PFSK-1 (cell line): ENCODE data around the gene ASPHD2.
A peak's percentile ranks its signal among the peaks of the same experiment; 100 is the strongest.

Experiments used
- FOXP2 ChIP-seq: optimal IDR thresholded peaks from 2 replicates; pipeline ENCODE3; 2011; ENCODE audit warnings: borderline replicate concordance, control low read depth, inconsistent platforms; ENCODE audit not compliant: insufficient read depth; ENCODE audit errors: extremely low read length, extremely low read depth
- POLR2AphosphoS5 ChIP-seq: IDR thresholded peaks from 2 replicates; pipeline ENCODE4 v1.6.1; 2012; ENCODE audit warnings: low read depth, mild to moderate bottlenecking, control low read depth, low read length, moderate library complexity
- SIN3A ChIP-seq: IDR thresholded peaks from 2 replicates; pipeline ENCODE4 v1.6.1; 2012; ENCODE audit warnings: mild to moderate bottlenecking, low read length, moderate library complexity, borderline replicate concordance; ENCODE audit not compliant: insufficient read depth
- TAF1 ChIP-seq: IDR thresholded peaks from 2 replicates; pipeline ENCODE4 v1.6.1; 2012; ENCODE audit warnings: low read length, control low read depth, borderline replicate concordance; ENCODE audit not compliant: insufficient read depth
- TF ChIP-seq, protein P1 (sequence below), 2 experiments: IDR thresholded peaks; 2 replicates each; pipeline versions ENCODE4 v1.6.1 to v1.8.0; 2011 to 2012; ENCODE audit warnings: low read depth in 2 of 2, low read length in 2 of 2, control low read depth in 1 of 2, inconsistent platforms in 1 of 2, mild to moderate bottlenecking in 1 of 2, moderate library complexity in 1 of 2; ENCODE audit not compliant: insufficient read depth in 1 of 2

The ASPHD2 gene

DNA sequence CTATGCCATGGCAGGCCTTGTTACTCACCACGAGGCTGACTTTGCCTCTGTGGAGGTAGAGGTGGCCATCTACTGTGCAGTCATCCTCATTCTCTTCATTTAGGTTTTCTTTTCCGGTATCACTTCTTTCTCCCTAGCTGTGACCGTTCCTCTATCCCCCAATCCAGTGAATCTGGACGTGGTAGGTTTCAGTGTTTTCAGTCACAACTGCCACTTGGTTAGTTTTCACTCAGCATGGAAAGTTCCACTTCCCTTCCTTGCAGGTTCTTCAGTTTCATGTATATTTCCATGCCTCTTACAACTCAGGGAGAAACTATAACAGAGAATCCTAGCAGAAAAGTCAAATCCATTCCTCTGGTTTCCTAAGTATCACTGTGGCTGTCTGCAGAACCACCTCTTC is 52.6 kb downstream of the ASPHD2 start:
- no peak for TF ChIP-seq POLR2AphosphoS5
- TF ChIP-seq, protein P1, sequence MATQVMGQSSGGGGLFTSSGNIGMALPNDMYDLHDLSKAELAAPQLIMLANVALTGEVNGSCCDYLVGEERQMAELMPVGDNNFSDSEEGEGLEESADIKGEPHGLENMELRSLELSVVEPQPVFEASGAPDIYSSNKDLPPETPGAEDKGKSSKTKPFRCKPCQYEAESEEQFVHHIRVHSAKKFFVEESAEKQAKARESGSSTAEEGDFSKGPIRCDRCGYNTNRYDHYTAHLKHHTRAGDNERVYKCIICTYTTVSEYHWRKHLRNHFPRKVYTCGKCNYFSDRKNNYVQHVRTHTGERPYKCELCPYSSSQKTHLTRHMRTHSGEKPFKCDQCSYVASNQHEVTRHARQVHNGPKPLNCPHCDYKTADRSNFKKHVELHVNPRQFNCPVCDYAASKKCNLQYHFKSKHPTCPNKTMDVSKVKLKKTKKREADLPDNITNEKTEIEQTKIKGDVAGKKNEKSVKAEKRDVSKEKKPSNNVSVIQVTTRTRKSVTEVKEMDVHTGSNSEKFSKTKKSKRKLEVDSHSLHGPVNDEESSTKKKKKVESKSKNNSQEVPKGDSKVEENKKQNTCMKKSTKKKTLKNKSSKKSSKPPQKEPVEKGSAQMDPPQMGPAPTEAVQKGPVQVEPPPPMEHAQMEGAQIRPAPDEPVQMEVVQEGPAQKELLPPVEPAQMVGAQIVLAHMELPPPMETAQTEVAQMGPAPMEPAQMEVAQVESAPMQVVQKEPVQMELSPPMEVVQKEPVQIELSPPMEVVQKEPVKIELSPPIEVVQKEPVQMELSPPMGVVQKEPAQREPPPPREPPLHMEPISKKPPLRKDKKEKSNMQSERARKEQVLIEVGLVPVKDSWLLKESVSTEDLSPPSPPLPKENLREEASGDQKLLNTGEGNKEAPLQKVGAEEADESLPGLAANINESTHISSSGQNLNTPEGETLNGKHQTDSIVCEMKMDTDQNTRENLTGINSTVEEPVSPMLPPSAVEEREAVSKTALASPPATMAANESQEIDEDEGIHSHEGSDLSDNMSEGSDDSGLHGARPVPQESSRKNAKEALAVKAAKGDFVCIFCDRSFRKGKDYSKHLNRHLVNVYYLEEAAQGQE (IDR thresholded peaks at IDR 0.05; ENCODE audit: insufficient read depth in 1 of 2, low read depth in 2 of 2, low read length in 2 of 2): no peak
- no peak for TF ChIP-seq TAF1
- no peak for TF ChIP-seq FOXP2
- no peak for TF ChIP-seq SIN3A

DNA sequence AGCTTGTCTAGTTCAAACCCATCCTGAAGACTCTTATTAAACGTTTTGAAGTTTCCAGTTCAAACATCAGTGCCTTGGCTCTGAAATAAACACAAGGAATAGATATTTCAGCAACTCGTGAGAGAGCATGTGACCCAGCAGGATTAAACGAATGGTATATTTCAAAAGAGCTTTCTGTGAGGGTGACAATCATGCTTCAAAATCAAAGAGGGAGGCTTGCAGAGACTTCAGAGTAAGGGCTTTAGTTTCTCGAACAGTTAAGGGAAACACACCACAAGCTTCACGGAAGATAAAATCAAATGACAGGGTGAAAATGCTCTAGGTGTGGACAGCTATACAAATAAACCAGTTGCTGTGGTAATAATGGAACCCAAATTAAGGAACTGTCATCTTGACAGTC is 53.1 kb downstream of the ASPHD2 start:
- TF ChIP-seq POLR2AphosphoS5: no peak
- TF ChIP-seq, protein P1 (IDR thresholded peaks at IDR 0.05; ENCODE audit: insufficient read depth in 1 of 2, low read depth in 2 of 2, low read length in 2 of 2): no peak
- TF ChIP-seq SIN3A: no peak
- no peak for TF ChIP-seq TAF1

DNA sequence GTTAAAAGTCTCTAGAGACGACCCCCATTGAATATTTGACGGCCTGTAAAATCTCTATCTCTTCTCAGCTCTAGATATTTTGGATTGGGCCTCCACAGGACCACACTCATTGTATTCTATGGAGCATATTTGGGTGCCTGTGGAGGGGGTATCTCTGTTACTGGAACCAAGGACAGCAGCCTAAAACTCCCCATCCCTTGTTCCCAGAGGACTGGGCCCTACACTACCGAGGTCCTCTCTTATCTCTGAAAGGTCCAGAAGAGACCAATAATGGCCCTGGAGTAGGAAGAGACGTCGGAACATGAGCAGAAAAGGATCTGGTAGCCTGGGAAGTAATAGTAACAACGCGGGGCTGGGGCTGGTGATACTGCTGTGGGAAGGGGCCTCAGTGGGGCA is 54.0 kb downstream of the ASPHD2 start:
- TF ChIP-seq, protein P1 (IDR thresholded peaks at IDR 0.05; ENCODE audit: insufficient read depth in 1 of 2, low read depth in 2 of 2, low read length in 2 of 2): 0 out of 4 replicates have a peak, but pooled peaks of 1 of the 2 experiments have one; percentile 34
- no peak for TF ChIP-seq TAF1

DNA sequence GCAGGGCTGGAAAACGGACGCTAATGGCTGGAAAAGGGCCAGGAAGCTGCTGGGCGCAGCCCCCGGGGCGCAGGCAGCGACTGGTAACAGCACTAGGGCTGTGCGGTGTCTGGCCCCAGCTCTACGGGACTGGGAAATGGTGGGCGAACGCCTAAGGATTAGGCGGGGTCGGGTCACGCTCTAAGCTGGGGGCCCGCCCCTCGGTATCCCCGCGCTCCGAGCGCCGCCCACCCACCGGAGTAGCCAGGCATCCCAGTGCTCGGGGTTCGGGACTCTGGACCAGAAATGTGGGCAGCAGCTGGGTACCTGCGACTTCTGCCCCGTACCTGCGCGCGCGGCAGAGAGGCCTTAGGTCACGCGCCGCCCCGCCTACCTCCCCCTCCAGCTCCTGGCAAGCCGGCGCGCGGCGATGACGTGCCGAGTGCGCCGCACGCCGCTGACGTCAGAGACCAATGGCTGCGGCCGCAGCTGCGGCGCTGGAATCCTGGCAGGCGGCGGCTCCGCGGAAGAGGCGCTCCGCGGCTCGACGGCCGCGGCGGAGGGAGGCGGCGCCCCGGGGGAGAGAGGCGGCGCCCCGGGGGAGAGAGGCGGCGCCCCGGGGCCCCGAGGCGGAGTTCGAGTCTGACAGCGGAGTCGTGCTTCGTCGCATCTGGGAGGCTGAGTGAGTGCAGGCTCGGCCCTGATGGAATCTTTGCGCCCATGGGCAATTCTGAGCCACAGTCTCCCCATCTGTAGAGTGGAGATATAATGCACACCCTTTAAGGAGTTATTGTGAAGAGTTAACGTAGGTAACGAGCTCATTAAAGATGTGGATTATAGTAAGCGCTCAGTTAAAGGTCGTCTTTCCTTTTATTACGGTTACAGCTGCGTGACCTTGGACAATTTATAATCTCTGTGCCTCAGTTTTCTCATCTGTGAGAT is 54.6 kb downstream of the ASPHD2 start, which contains the start of the genes HPS4 and SRRD:
HPS4 (minus strand) TSS at position 345 of the 921 bp plus-strand sequence. CDS start 2,021 bp downstream, outside the sequence.
SRRD (plus strand) TSS at position 439 of the 921 bp plus-strand sequence; CDS start at position 453, 14 bp downstream.
- TF ChIP-seq, protein P1 (IDR thresholded peaks at IDR 0.05; ENCODE audit: insufficient read depth in 1 of 2, low read depth in 2 of 2, low read length in 2 of 2): no peak
- TF ChIP-seq SIN3A: peak; percentile 81; the same call in 1 of the 2 replicates
- TF ChIP-seq TAF1: peak; percentile 59; the same call in 1 of the 2 replicates
- peak; percentile 75 for TF ChIP-seq POLR2AphosphoS5
- peak; percentile 94 for TF ChIP-seq FOXP2

- TF ChIP-seq TAF1: no peak
- TF ChIP-seq, protein P1 (IDR thresholded peaks at IDR 0.05; ENCODE audit: insufficient read depth in 1 of 2, low read depth in 2 of 2, low read length in 2 of 2): no peak
- TF ChIP-seq FOXP2: no peak
- no peak for TF ChIP-seq POLR2AphosphoS5
- TF ChIP-seq SIN3A: no peak
Observed at GRCh38 chr22:26484360-26484706, 55.3 kb downstream of the ASPHD2 start.
